Urinary bladder (tissue), 4 donors: ENCODE data around the gene SNAI3. TPM values are rescaled to one million over a fixed set of nuclear protein-coding genes. Genes with fewer than 3 reads are reported as not detected.

ENCODE experiments used
- DNase-seq: peaks from one replicate; pipeline ENCODE4 v3.0.0-alpha.2; 2015; ENCODE audit errors: extremely low spot score
- H3K27ac ChIP-seq: one replicate; pipeline ENCODE4 v1.5.1; 2013; ENCODE audit warnings: low read depth, mild to moderate bottlenecking, moderate library complexity
- H3K36me3 ChIP-seq: one replicate; pipeline ENCODE4 v1.6.1; 2013; ENCODE audit warnings: mild to moderate bottlenecking, moderate library complexity; ENCODE audit not compliant: insufficient read depth
- H3K4me1 ChIP-seq: one replicate; pipeline ENCODE4 v1.6.1; 2013; ENCODE audit warnings: mild to moderate bottlenecking, moderate library complexity; ENCODE audit not compliant: insufficient read depth
- H3K4me3 ChIP-seq: one replicate; pipeline ENCODE4 v1.5.1; 2013; ENCODE audit warnings: low read depth, low read length
- WGBS: extraction: QIAGEN DNeasy Blood & Tissue Kit; methylation state at CpG from one replicate; pipeline ENCODE4 v1.1.7; 2013; 5-methylcytosine and 5-hydroxymethylcytosine counted together
- polyA plus RNA-seq: library from polyadenylated mRNA; stranded (reverse); fragments of 200-250 nt; gene quantifications from one replicate; pipeline ENCODE4 v1.2.3, GENCODE V29; 2013
- total RNA-seq: library from RNA; depleted of rRNA; stranded (reverse); fragments of >200 nt; gene quantifications from one replicate; pipeline ENCODE4 v1.2.3, GENCODE V29; 2014
- donor health status: healthy with polysubstance abuse.
- donor health status: healthy.

SNAI3 gene
- total and polyA plus RNA-seq, 2 donors = 0.82 TPM; not detected in 1

DNA sequence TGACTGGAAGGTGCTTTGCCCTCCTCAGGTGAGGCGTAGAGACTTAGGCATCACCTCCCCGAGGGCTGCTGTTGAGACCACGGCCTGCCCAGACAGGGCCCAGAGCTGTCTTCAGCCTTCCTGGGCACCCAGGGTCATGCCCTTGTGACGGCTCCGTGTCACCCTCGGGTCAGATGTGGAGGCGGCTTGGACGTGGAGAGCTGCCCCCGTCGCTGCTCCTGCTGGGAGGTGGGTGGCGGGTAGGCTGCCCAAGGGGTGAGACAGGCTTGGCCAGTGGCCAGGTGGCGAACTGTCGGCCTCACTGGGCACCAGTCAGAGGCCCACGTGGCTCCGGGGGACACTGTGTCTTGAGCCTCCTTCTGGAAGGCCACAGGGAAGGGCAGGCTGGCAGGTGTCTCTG lies 8.9 kb upstream of the SNAI3 start:
- WGBS = 81% methylated on average over 15 of the region's 15 CpGs
- Histone ChIP-seq H3K27ac (no peak overlapping the region), H3K4me3 (no peak overlapping the region), H3K4me1 (no peaks in the 10 kb centered on the region), H3K36me3 (peaks cover 6% of the 10 kb centered on the region)
- no peak for DNase-seq

DNA sequence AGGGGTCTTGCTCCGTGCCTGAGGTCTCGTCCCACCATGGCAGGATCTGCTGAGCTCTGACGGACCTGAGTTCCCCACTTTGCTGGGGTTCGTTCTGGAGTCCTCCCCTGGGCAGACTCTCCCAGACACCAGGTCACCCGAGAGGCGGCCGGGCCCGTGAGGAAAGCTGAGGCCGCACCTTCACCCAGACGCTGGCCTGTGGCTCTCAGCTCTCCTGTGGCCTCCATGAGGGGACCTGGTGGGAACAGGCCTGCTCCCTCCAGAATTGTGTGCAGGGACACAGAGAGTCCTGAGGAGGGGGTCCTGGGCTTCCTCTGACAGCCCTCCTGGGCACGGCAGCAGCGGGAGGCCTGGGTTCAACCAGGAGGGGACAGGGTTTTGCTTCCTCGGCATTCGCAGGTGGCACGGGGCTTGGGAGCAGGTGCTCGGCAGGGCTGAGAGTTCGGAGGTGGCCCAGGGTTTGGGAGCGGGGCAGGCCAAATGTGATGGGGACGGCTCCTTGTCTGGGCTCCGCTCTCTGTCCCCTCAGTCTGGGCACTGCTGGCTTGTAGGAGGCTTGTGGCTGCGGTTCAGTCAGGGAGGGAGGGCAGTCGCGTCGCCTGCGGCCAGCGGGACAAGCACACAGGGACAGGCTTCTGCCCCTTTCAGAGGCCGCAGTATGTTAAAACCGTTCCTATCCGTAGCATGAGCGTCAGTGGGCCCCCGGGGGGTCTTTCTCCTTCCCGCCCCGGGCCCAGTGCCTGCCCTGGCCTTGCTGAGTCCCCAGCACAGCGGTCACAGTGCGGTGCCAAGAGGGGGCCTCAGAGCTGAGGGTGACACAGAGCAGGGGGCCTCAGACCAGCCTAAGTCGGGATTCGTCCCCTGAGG lies 8.1 kb upstream of the SNAI3 start:
- no peaks in the 10 kb centered on the region for H3K4me1 ChIP-seq
- WGBS = 89% methylated on average over 37 of the region's 37 CpGs

DNA sequence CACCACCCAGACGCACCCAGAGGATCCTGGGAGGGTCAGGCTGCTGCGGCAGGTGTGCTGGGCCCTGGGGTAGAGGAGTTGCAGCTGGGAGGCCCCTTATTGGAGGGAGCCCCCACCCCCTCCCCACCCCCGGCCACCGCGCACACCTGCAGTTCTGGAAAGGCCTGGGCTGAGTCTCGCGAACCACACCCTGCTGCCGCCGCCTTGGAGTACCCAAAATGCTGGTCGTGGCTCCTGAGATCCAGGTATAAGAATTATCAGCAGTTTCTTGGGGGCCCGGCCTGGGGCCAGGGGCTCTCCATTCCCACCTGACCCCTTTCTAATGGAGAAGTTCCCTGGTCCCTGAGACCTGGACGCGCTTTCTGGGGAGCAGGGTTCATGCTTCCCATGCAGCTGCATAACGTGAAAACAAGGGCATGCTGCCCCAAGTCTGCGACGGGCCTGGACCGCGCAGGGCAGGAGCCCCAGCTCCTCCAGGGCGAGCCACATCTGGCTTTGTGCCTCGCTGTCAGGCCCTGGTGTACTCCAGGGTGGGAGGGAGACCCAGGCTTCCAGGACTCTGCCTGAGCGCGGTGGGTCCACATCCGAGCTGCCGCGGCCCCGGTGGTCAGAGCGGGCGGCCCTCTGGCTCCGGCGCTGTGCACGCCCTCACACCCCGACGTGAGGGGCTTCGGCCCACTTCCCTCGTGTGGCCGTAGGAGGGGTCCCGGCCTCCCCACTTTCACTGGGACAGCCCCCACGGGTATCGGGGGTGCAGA lies 7.3 kb upstream of the SNAI3 start:
- H3K36me3 ChIP-seq = peaks cover 6% of the 10 kb centered on the region
- H3K4me3 ChIP-seq = no peak overlapping the region
- no peaks in the 10 kb centered on the region for H3K4me1 ChIP-seq
- no peak overlapping the region for H3K27ac ChIP-seq
- 89% methylated on average over 39 of the region's 39 CpGs for WGBS
- DNase-seq = no peak

More for the DNA sequence above, 8.1 kb upstream of the SNAI3 start:
- H3K27ac ChIP-seq = no peak overlapping the region
- no peak overlapping the region for H3K4me3 ChIP-seq
- H3K36me3 ChIP-seq = peaks cover 6% of the 10 kb centered on the region
- no peak for DNase-seq

DNA sequence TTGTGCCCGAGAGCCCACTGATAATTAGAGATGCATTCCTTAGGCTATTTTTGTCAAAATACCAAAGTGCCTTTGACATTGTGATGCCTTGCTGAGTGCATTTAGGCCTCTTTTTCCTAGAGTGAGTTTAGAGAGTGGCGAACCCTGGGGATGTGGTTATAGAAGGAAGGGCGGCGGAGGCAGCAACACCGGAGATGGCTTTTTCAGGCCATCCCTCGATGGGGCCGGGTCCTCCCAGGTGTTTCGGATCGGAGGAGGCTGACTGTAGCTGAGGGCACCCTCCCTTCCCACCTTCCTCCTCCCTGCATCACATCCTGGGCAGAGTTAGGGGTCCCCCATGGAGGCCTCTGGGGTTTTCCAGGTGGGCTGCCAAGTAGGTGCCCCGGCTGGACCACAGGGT lies 6.6 kb upstream of the SNAI3 start:
- no peak for DNase-seq
- Histone ChIP-seq H3K36me3 (peaks cover 1% of the 10 kb centered on the region), H3K4me3 (no peak overlapping the region), H3K27ac (no peak overlapping the region), H3K4me1 (no peaks in the 10 kb centered on the region)
- WGBS = 90% methylated on average over 10 of the region's 10 CpGs

DNA sequence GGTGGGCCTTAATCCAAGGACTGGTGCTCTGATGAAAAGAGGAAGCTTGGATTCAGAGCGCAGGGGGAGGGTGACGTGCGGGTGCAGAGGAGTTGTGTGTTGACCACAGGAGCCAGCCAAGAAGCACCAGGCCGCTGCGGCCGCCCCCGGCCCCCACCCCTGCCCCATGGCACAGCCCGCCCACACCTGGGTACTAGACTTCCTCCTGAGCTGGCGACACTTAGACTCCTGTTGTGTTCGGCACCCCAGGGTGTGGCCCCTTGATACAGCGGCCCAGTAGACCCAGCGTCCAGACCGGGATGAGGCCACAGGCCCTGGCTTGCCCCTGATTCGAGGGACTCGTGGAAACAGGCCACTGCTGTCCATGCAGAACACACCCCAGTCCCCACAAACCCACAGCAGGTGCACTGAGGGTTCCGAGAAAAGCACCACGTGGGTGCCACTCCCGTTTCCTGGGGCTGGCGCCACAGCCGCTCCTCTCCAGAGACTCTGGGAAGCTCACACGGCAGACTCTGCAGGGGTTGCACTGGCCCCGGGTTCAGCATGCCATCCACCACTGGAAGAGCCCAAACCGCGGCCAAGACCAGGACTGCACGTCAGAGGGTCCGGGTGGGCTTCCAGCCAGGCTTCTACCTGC lies 5.7 kb upstream of the SNAI3 start:
- no peak overlapping the region for H3K4me3 ChIP-seq
- no peaks in the 10 kb centered on the region for H3K36me3 ChIP-seq
- 74% methylated on average over 26 of the region's 26 CpGs for WGBS
- no peak for DNase-seq
- no peaks in the 10 kb centered on the region for H3K4me1 ChIP-seq
- H3K27ac ChIP-seq = no peak overlapping the region

DNA sequence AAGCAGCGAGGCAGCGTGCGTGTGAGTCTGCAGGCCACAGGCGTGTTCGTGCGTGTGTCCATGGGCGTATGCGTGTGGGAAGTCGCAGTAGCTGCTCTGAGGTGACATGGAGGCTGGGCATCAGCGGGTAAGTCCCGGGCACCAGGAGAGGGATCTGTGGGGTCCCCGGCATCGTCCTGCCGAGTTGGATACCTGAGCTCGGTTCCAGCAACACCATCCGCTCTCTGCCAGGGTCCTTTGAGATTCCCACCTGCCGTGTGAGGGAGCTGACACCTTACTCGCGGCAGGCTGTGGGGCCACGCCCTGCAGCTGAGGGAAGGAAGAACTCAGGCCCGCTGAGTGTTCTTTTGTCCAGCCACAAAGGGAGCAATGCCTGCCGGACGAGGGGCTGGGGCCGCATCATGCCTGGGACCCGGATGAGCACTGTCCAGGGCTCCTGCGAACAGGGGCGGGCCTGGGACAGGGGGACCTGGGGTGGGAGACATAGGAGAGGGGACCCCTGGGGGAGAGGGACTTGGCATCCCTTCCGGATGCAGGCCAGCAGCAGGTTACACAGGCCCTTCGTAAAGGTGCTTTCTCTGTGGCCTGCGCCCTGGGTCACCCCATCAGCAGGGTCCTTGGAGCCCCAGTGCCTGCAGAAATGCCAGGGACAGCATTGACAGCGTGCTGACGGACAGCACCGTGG lies 5.0 kb upstream of the SNAI3 start:
- 86% methylated on average over 33 of the region's 33 CpGs for WGBS
- H3K36me3 ChIP-seq = no peaks in the 10 kb centered on the region
- DNase-seq = no peak
- no peak overlapping the region for H3K4me3 ChIP-seq
- no peak overlapping the region for H3K27ac ChIP-seq
- no peaks in the 10 kb centered on the region for H3K4me1 ChIP-seq

DNA sequence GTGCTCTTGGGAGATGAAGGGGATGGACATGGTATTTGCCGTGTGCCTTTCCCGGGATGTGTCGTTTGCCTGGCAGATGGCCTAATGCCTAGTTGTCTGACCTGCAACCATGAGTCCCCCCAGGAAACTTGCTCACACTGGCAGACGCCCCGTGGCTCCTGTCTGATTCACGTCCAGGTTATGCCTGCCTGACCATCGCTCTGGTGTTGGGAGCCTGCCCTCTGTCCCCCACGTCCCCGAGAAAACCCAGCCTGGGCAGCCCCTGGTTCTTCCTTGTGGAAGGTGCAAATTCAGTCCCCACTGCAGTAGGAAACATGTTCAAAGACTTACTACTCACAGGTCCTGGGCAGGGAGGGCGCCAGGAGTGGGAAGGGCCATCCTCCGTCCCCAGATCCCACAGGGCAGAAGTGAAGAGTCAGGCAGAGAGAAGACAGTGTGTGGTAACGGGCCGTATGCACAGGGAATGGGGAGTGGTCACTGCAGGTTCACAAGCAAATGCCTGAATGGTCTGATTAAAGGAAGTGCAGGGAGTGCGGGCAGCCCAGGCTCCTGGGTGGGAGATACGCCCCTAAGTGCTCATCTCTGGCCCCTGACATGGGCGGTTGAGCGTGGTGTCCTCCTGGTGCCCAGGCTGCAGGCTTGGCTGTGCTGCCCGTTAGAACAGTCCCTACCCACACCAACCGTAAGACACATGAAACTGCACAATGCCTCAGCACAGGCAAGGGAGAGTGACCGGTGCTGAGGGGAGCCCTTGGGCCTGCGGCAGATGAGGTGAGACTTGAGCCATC lies 4.2 kb upstream of the SNAI3 start:
- H3K4me1 ChIP-seq = no peaks in the 10 kb centered on the region
- no peak overlapping the region for H3K27ac ChIP-seq

DNA sequence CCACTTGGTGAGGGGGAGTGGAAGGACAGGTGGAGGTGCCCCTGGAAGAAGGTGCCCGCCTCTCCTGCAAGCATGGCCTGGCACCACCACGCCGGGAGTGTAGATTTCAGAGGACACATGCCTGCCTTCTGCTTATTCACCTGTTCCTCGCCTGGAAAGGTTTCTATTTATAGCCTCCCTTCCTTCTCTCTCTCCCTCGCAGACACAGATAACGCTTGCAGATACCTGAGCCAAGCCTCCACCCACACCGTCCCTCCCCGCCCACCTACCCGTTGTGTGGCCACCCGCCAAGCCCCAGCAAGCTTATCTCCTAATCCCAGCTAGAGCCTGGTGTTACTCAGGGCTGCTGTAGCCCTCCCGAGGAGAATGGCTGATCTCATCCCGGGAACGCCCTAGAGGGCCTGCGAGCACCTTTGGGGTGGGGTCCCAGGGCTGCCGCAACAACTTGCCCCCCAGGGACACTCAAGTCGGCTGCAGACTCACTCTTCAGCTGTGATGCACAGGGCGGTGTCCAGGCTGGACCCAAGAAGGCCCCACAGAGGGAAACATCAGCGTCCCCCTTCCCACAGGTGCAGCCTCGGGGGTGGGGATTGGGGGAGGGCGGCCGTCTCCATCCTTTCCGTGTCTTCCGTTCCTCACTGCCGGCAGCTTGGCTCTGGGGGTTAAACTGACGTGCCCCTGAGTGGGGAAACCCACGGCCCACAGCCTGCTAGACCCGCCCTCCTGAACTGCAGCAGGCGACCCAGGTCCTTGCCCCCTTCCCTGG lies 1.9 kb upstream of the SNAI3 start:
- H3K4me1 ChIP-seq = no peaks in the 10 kb centered on the region
- H3K36me3 ChIP-seq = no peaks in the 10 kb centered on the region
- no peak overlapping the region for H3K4me3 ChIP-seq
- H3K27ac ChIP-seq = no peak overlapping the region
- WGBS = 36% methylated on average over 28 of the region's 28 CpGs
- no peak for DNase-seq

More for the DNA sequence above, 4.2 kb upstream of the SNAI3 start:
- no peak for DNase-seq
- WGBS = 77% methylated on average over 21 of the region's 21 CpGs
- Histone ChIP-seq H3K36me3 (no peaks in the 10 kb centered on the region), H3K4me3 (no peak overlapping the region)

DNA sequence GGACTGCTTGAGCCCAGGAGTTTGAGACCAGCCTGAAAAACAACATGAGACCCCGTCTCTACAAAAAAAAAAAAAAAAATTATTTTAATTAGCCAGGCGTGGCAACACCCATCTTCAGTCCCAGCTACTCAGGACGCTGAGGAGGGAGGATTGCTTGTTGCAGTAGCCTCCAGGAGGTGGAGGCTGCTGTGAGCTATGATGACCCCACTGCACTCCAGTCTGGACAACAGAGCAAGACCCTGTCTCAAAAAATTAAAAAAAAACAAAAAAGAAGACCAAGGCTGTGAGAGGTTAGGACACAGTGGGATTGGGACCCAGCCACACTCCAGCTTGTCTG lies 1.3 kb upstream of the SNAI3 start:
- DNase-seq = no peak
- WGBS = 69% methylated on average over 3 of the region's 3 CpGs
- Histone ChIP-seq H3K4me3 (no peak overlapping the region), H3K4me1 (no peaks in the 10 kb centered on the region), H3K36me3 (no peaks in the 10 kb centered on the region), H3K27ac (no peak overlapping the region)

DNA sequence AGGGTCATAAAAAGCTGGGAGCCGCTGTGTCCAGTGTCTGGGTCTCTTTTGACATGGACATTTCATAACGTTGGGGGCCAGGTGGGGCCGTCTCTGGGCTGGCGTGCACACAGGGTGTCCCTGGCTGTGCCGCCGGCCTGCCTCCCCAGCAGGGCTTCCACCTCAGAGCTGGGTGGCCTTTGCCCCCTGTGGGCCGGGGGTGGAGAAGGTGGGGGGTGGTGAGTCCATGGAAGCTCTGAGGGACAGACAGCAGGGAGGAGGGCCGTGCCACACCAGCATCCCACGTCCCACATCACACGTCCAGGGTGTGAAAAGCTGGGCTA lies 908 bp upstream of the SNAI3 start:
- no peaks in the 10 kb centered on the region for H3K36me3 ChIP-seq
- 60% methylated on average over 10 of the region's 10 CpGs for WGBS
- no peak overlapping the region for H3K4me3 ChIP-seq
- H3K4me1 ChIP-seq = no peaks in the 10 kb centered on the region
- no peak for DNase-seq
- no peak overlapping the region for H3K27ac ChIP-seq

DNA sequence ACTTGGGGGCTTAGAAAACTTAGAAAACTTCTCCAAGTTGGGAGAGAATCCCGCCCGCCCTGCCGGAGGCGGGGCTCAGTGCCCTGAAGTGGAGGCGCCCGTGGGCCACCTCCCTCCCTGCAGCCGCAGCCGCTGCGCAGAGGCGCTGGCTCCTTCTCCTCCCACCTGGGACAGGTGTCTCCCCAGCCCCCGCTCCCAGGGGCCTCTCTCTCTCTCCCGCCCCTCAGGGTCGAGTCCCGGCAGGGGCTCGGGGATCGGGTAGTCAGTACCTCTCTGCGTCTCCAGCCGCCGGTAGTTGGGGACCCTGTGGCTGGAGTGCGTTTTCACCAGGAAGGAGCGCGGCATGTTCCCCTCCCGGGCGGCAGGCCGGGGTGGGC lies 257 bp downstream of the SNAI3 start:
- H3K27ac ChIP-seq = peak overlapping the region; percentile 44
- peak overlapping the region; percentile 51 for H3K4me3 ChIP-seq
- DNase-seq = no peak
- H3K4me1 ChIP-seq = no peaks in the 10 kb centered on the region
- H3K36me3 ChIP-seq = no peaks in the 10 kb centered on the region
- WGBS = under 1% methylated on average over 25 of the region's 25 CpGs

DNA sequence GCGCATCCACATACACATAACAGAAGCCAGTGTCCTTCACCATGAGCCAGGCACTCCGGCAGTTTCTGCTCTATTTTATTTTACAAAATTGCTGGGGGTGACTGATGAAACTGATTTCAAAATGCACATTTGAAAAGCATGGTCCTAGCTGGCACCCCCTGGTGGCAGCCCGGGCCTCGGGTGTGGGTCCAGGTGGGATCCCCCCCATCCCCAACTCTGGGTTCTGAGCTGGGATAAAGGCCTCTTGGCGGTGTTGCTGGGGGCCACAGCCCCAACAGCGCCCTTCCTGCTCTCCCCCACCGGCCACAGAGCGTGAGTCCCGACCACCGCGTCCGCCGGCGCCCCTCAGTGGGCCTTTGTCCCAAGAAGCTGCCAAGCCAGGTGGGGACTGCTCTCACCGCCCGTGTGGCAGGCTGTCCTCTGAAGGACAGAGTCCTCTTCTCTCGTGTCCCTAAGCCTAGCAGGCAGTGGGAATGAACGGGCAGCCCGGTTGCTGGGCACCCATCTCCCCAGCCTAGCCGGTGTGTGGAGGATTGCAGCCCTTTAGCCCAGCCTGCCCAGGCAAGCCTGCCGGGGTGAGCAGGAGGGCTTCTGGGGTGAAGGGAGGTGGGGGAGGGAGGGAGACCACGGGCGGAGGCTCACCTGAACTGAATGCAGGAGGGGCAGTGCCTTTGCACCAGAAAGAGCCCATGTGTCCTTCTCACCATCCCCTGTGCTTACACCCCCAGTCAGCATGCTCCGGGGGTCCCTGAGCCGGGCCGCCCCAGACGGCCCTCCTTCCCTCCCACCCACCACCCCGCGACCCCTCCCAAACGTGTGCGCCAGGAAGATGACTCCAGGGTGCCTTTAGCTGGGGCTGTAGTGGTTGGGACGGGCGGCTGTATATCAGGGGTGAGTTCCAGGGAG lies 898 bp downstream of the SNAI3 start:
- Histone ChIP-seq H3K4me1 (no peaks in the 10 kb centered on the region), H3K36me3 (no peaks in the 10 kb centered on the region), H3K4me3 (peak overlapping the region; percentile 51), H3K27ac (no peak overlapping the region)
- no peak for DNase-seq
- 4% methylated on average over 33 of the region's 33 CpGs for WGBS
